ENCODE results near the gene C16orf92.

The C16orf92 gene

DNA sequence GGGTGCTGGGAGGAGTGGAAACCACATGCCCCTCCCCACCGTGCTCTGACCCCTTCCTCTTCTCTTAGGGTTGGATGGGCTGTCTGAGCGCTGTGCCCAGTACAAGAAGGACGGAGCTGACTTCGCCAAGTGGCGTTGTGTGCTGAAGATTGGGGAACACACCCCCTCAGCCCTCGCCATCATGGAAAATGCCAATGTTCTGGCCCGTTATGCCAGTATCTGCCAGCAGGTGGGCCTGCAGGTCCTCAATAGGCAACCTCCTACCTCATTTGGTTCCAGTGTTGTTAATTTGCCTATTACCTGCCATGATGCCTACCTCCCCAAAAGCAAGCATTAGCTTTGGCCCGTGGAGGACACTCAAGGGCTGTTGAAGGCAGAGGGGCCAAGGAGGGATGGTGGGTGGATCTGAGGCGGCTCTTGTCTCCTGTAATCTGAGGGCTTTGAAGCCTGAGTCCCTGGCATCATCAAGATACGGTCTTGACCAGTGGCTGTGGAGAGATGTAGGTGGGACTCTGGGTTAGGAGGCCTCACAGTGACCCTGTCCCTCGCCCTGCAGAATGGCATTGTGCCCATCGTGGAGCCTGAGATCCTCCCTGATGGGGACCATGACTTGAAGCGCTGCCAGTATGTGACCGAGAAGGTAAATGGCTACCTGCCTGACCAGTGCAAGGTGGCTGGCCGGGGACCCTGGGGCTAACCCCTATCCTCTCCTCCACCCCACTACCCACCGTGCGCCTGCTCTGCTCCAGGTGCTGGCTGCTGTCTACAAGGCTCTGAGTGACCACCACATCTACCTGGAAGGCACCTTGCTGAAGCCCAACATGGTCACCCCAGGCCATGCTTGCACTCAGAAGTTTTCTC lies 46.0 kb downstream of the C16orf92 start:
- Histone ChIP-seq H3K4me3 (ENCODE audit: control insufficient read depth in 1 of 7, extremely low read depth in 1 of 7, insufficient read depth in 4 of 7, low read depth in 2 of 7, low read length in 6 of 7) (no peak overlapping the region), H3K4me1 (ENCODE audit: control extremely low read depth in 1 of 4, control insufficient read depth in 4 of 4, insufficient read depth in 4 of 4, low read length in 3 of 4) (peaks cover 0 to 29% (median 26%) of the 10 kb centered on the region in 4 experiments)

DNA sequence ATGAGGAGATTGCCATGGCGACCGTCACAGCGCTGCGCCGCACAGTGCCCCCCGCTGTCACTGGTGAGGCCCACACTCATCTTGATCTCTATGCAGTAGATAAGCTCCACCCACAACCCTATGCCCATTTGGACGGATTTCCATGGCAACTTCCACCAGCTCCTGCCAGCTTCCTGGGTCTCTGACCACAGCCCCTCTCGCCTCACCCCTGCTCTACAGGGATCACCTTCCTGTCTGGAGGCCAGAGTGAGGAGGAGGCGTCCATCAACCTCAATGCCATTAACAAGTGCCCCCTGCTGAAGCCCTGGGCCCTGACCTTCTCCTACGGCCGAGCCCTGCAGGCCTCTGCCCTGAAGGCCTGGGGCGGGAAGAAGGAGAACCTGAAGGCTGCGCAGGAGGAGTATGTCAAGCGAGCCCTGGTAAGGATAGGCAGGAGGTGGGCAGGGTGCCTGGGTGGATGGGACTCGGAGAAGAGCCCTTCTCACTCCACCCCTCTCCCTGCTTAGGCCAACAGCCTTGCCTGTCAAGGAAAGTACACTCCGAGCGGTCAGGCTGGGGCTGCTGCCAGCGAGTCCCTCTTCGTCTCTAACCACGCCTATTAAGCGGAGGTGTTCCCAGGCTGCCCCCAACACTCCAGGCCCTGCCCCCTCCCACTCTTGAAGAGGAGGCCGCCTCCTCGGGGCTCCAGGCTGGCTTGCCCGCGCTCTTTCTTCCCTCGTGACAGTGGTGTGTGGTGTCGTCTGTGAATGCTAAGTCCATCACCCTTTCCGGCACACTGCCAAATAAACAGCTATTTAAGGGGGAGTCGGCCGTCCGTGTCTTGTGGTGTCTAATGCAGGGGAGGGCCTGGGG lies 46.8 kb downstream of the C16orf92 start:
- DNase-seq: no peak
- no peaks in the 10 kb centered on the region for H3K27me3 ChIP-seq (replicated peaks in 2 of 5; ENCODE audit: control insufficient read depth in 4 of 5, insufficient read depth in 5 of 5, low read length in 4 of 5)
- POLR2A ChIA-PET: no interaction called here
- no peaks in the 10 kb centered on the region for H3K9me3 ChIP-seq (ENCODE audit: control extremely low read depth in 1 of 5, control insufficient read depth in 4 of 5, insufficient read depth in 2 of 5, low read depth in 1 of 5, low read length in 4 of 5)
- no peak overlapping the region for H3K4me3 ChIP-seq (ENCODE audit: control insufficient read depth in 1 of 7, extremely low read depth in 1 of 7, insufficient read depth in 4 of 7, low read depth in 2 of 7, low read length in 6 of 7)
- H3K36me3 ChIP-seq (ENCODE audit: control insufficient read depth in 4 of 4, insufficient read depth in 4 of 4, low read length in 3 of 4): peaks cover 16 to 60% (median 48%) of the 10 kb centered on the region in 4 experiments
- WGBS (ENCODE audit: insufficient coverage): 96% methylated on average over 23 of the region's 31 CpGs
- H3K4me1 ChIP-seq (ENCODE audit: control extremely low read depth in 1 of 4, control insufficient read depth in 4 of 4, insufficient read depth in 4 of 4, low read length in 3 of 4): peaks cover 0 to 31% (median 20%) of the 10 kb centered on the region in 4 experiments
- H3K27ac ChIP-seq (ENCODE audit: insufficient read depth in 1 of 2, low read depth in 1 of 2, low read length in 2 of 2, poor library complexity in 1 of 2, severe bottlenecking in 2 of 2): peak overlapping the region in 1 of 2 experiments; percentile 47
- CTCF ChIA-PET: interaction anchor here (1.7 to 19.2 kb wide), 5 partner anchors 8 to 27 kb away, joined by 3 to 235 read pairs (median 8); partner anchors contain the start of genes TBX6 and YPEL3

More for the DNA sequence above, 46.0 kb downstream of the C16orf92 start:
- no peaks in the 10 kb centered on the region for H3K27me3 ChIP-seq (replicated peaks in 2 of 5; ENCODE audit: control insufficient read depth in 4 of 5, insufficient read depth in 5 of 5, low read length in 4 of 5)
- CTCF ChIA-PET: interaction anchor here (0.6 to 19.2 kb wide), 8 partner anchors 9 to 28 kb away, joined by 3 to 235 read pairs (median 6); partner anchors contain the start of genes TBX6 and YPEL3
- WGBS (ENCODE audit: insufficient coverage): 92% methylated on average over 16 of the region's 17 CpGs
- DNase-seq: peak; percentile 70 to 83 (median 81)
- no peaks in the 10 kb centered on the region for H3K9me3 ChIP-seq (ENCODE audit: control extremely low read depth in 1 of 5, control insufficient read depth in 4 of 5, insufficient read depth in 2 of 5, low read depth in 1 of 5, low read length in 4 of 5)
- H3K36me3 ChIP-seq (ENCODE audit: control insufficient read depth in 4 of 4, insufficient read depth in 4 of 4, low read length in 3 of 4): peaks cover 16 to 60% (median 48%) of the 10 kb centered on the region in 4 experiments
- H3K27ac ChIP-seq (ENCODE audit: insufficient read depth in 1 of 2, low read depth in 1 of 2, low read length in 2 of 2, poor library complexity in 1 of 2, severe bottlenecking in 2 of 2): peak overlapping the region in 1 of 2 experiments; percentile 43
- POLR2A ChIA-PET: interaction anchor here (0.8 kb wide), 1 partner anchor 9 kb away, joined by 4 read pairs; no protein-coding TSS in a partner anchor

DNA sequence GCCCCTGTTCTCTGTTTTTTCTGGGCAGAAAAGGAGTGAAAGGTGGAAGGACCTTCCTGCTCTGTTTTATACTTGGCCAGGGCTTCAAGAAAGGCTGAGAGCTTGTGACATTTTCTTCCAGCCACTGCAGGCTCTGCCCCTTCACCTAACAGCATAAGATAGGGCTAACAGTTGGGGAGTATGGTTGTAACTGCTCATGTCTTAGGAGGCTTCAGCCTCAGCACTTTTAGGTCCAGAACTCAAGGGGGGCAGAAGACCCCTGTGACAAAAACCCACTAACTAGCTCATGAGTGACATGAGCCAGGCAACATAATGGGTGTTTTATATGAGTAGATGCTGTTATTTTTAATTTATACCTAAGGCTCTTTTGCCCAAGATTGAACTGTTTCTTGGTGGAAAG lies 47.5 kb downstream of the C16orf92 start:
- CTCF ChIA-PET: interaction anchor here (3.2 to 19.2 kb wide), 2 partner anchors 11 to 21 kb away, joined by 9 to 235 read pairs; partner anchors contain the start of genes TBX6 and YPEL3
- peaks cover 16 to 60% (median 48%) of the 10 kb centered on the region in 4 experiments for H3K36me3 ChIP-seq (ENCODE audit: control insufficient read depth in 4 of 4, insufficient read depth in 4 of 4, low read length in 3 of 4)
- no peaks in the 10 kb centered on the region for H3K9me3 ChIP-seq (ENCODE audit: control extremely low read depth in 1 of 5, control insufficient read depth in 4 of 5, insufficient read depth in 2 of 5, low read depth in 1 of 5, low read length in 4 of 5)
- H3K4me3 ChIP-seq (ENCODE audit: control insufficient read depth in 1 of 7, extremely low read depth in 1 of 7, insufficient read depth in 4 of 7, low read depth in 2 of 7, low read length in 6 of 7): no peak overlapping the region
- POLR2A ChIA-PET: no interaction called here
- no peaks in the 10 kb centered on the region for H3K27me3 ChIP-seq (replicated peaks in 2 of 5; ENCODE audit: control insufficient read depth in 4 of 5, insufficient read depth in 5 of 5, low read length in 4 of 5)
- peaks cover 0 to 37% (median 19%) of the 10 kb centered on the region in 4 experiments for H3K4me1 ChIP-seq (ENCODE audit: control extremely low read depth in 1 of 4, control insufficient read depth in 4 of 4, insufficient read depth in 4 of 4, low read length in 3 of 4)
- DNase-seq: no peak
- peak overlapping the region in 1 of 2 experiments; percentile 47 for H3K27ac ChIP-seq (ENCODE audit: insufficient read depth in 1 of 2, low read depth in 1 of 2, low read length in 2 of 2, poor library complexity in 1 of 2, severe bottlenecking in 2 of 2)

Measured in common myeloid progenitor, CD34-positive (primary cell).